K562 (cell line): ENCODE data around the gene SDHC. TPM values are rescaled to one million over a fixed set of nuclear protein-coding genes. Genes with fewer than 3 reads are reported as not detected.

ENCODE experiments used
- DACH1 ChIP-seq: fragments of 450-650 bp; IDR thresholded peaks from 2 replicates; pipeline ENCODE4 v1.6.1; 2018; ENCODE audit not compliant: partially characterized antibody
- FOXA1 ChIP-seq: fragments of 450-650 bp; IDR thresholded peaks from 2 replicates; pipeline ENCODE4 v1.6.1; 2016; ENCODE audit warnings: mild to moderate bottlenecking, borderline replicate concordance
- HDAC3 ChIP-seq: fragments of 450-650 bp; IDR thresholded peaks from 2 replicates; pipeline ENCODE4 v1.6.1; 2018; ENCODE audit warnings: borderline replicate concordance, mild to moderate bottlenecking, moderate library complexity; ENCODE audit not compliant: partially characterized antibody
- HNRNPK ChIP-seq: fragments of 200-400 bp; formaldehyde crosslinking; IDR thresholded peaks from one replicate; pipeline ENCODE4 v1.6.1; 2018; ENCODE audit warnings: mild to moderate bottlenecking, low read depth, low read length; ENCODE audit not compliant: poor library complexity, severe bottlenecking
- JUND ChIP-seq, 2 experiments: IDR thresholded peaks; 2 replicates in 1 of 2; 3 replicates in 1 of 2; pipeline ENCODE4 v1.6.1; 2011; ENCODE audit warnings: borderline replicate concordance in 2 of 2, low read depth in 2 of 2, low read length in 2 of 2, improper control_type of control experiment in 1 of 2, missing biosample characterization in 1 of 2, missing genetic modification characterization in 1 of 2, missing genetic modification reagents in 1 of 2
- KAT8 ChIP-seq: fragments of 450-650 bp; IDR thresholded peaks from 2 replicates; pipeline ENCODE4 v1.6.1; 2016; ENCODE audit warnings: low read depth, mild to moderate bottlenecking
- MITF ChIP-seq: IDR thresholded peaks from 2 replicates; pipeline ENCODE4 v1.6.1; 2014; ENCODE audit warnings: antibody characterized with exemption
- MNT ChIP-seq, 2 experiments: fragments of 450-650 bp; conservative IDR thresholded peaks; 2 replicates each; pipeline ENCODE4 v1.6.1; 2017; ENCODE audit warnings: mild to moderate bottlenecking in 2 of 2, moderate library complexity in 2 of 2
- MTA2 ChIP-seq: fragments of 450-650 bp; IDR thresholded peaks from 2 replicates; pipeline ENCODE4 v1.6.1; 2016; ENCODE audit warnings: low read depth
- NFRKB ChIP-seq: fragments of 450-650 bp; IDR thresholded peaks from 2 replicates; pipeline ENCODE4 v1.6.1; 2016; ENCODE audit warnings: low read depth
- PRMT5 ChIP-seq: sonication (generic); formaldehyde crosslinking; IDR thresholded peaks from 2 replicates; pipeline ENCODE4 v1.5.0; 2020; ENCODE audit warnings: missing genetic modification reagents
- SRSF9 ChIP-seq: fragments of 200-400 bp; formaldehyde crosslinking; IDR thresholded peaks from 2 replicates; pipeline ENCODE4 v1.6.1; 2017; ENCODE audit warnings: low read depth, low read length, borderline replicate concordance
- ZBTB49 ChIP-seq: sonication (generic); formaldehyde crosslinking; IDR thresholded peaks from 2 replicates; pipeline ENCODE4 v1.8.0; 2022; ENCODE audit warnings: missing genetic modification reagents, mild to moderate bottlenecking, borderline replicate concordance
- ZNF165 ChIP-seq: fragments of 250-450 bp; sonication (Bioruptor Pico); IDR thresholded peaks from 2 replicates; pipeline ENCODE4 v1.4.0; 2020; ENCODE audit warnings: borderline replicate concordance
- ZNF583 ChIP-seq: fragments of 250-450 bp; sonication (Bioruptor Pico); IDR thresholded peaks from 2 replicates; pipeline ENCODE4 v1.4.0; 2020
- polyA plus RNA-seq, 8 experiments: library from polyadenylated mRNA; depleted of rRNA in 4 of 8; stranded (reverse) in 5 of 8; unstranded in 3 of 8; fragments of >200 nt; fragmentation: Nextera tagmentation in 2 of 8; fragmentation: Illumina TruSeq in 1 of 8; extraction: Ambion mirVana in 2 of 8; extraction: Trizol in 1 of 8; gene quantifications; 2 replicates each; pipeline versions ENCODE4 v1.2.1 to v1.2.3, GENCODE V29; 2011 to 2014; ENCODE audit warnings: inconsistent platforms in 1 of 8, missing spikeins in 1 of 8
- total RNA-seq, 7 experiments: library from RNA; depleted of rRNA in 6 of 7; stranded (reverse); fragments of >200 nt in 6 of 7; fragmentation: Illumina TruSeq in 2 of 7; extraction: Trizol in 2 of 7; gene quantifications; 2 replicates each; pipeline versions ENCODE4 v1.2.1 to v1.2.3, GENCODE V29; 2011 to 2021; ENCODE audit warnings: low replicate concordance in 1 of 7
- TF ChIP-seq, protein P1 (sequence below): fragments of 250-450 bp; sonication (Bioruptor Pico); IDR thresholded peaks from 2 replicates; pipeline ENCODE4 v1.4.0; 2020; ENCODE audit warnings: mild to moderate bottlenecking, moderate library complexity, borderline replicate concordance
- TF ChIP-seq, protein P2 (sequence below): fragments of 450-650 bp; formaldehyde crosslinking; IDR thresholded peaks from 2 replicates; pipeline ENCODE4 v1.4.0; 2022; ENCODE audit warnings: mild to moderate bottlenecking, moderate library complexity

SDHC gene
- total and polyA plus RNA-seq, 9 of the 15 experiments (the other 6 are each of a cell fraction or from before 2014, with no cell fraction given), result 7.7 to 309 (median 174) TPM

DNA sequence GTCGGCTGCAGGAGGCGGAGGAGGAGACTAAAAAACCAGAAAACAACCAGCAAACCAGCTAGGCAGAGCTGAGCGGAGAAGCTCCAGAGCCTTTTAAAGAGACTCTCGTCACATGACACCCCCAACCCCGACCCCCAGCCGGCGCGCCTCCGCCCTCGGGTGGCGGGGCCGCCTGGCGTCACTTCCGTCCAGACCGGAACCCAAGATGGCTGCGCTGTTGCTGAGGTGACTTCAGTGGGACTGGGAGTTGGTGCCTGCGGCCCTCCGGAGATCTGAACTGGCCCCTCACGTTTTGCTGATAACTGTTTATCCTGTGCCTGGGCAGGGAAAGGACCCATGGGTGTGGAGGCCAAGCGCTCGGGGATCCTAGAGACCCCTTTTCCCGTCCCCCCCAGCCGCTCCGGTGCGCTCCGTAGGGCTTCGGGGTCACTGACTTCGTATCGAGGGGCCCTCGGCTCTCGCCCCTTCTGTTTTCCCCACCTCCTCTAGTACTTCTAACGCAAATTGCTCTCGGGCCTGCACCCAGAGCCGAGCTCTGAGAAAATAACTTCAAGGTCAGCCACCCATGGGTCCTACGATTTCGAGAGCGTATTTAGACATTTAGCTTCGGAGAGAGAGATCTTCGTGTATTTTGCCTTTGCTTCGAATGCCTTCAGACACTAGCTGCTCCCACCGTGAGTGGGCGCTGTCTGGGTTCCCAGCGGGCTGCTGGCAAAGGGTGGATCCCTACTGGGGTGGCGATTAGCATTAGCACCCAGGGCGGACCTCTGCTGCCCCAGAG lies at the start of gene SDHC (continued):
- TF ChIP-seq MNT (conservative IDR thresholded peaks at IDR 0.05) (peak; percentile 79 to 86), MITF (peak; percentile 48; the same call in 1 of the 2 replicates), MTA2 (no peak), ZNF165 (no peak), PRMT5 (no peak), KAT8 (no peak), HNRNPK (no peak), HDAC3 (no peak), DACH1 (no peak), ZBTB49 (CRISPR knock-in tag) (no peak), SRSF9 (no peak), JUND (IDR thresholded peaks at IDR 0.05; ENCODE audit: borderline replicate concordance, low read depth, low read length) (peak; percentile 79), JUND (tag; IDR thresholded peaks at IDR 0.05; ENCODE audit: borderline replicate concordance, low read depth, low read length) (no peak; the same call in 2 of the 3 replicates), NFRKB (peak; percentile 92), ZNF583 (CRISPR knock-in tag) (0 out of 2 replicates have a peak, but pooled peaks have one; percentile 44), FOXA1 (no peak)
- TF ChIP-seq, protein P1, sequence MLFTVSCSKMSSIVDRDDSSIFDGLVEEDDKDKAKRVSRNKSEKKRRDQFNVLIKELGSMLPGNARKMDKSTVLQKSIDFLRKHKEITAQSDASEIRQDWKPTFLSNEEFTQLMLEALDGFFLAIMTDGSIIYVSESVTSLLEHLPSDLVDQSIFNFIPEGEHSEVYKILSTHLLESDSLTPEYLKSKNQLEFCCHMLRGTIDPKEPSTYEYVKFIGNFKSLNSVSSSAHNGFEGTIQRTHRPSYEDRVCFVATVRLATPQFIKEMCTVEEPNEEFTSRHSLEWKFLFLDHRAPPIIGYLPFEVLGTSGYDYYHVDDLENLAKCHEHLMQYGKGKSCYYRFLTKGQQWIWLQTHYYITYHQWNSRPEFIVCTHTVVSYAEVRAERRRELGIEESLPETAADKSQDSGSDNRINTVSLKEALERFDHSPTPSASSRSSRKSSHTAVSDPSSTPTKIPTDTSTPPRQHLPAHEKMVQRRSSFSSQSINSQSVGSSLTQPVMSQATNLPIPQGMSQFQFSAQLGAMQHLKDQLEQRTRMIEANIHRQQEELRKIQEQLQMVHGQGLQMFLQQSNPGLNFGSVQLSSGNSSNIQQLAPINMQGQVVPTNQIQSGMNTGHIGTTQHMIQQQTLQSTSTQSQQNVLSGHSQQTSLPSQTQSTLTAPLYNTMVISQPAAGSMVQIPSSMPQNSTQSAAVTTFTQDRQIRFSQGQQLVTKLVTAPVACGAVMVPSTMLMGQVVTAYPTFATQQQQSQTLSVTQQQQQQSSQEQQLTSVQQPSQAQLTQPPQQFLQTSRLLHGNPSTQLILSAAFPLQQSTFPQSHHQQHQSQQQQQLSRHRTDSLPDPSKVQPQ (CRISPR knock-in tag), result no peak
- TF ChIP-seq, protein P2, sequence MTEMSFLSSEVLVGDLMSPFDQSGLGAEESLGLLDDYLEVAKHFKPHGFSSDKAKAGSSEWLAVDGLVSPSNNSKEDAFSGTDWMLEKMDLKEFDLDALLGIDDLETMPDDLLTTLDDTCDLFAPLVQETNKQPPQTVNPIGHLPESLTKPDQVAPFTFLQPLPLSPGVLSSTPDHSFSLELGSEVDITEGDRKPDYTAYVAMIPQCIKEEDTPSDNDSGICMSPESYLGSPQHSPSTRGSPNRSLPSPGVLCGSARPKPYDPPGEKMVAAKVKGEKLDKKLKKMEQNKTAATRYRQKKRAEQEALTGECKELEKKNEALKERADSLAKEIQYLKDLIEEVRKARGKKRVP, result no peak
